HG02798 (cell line): ENCODE measurements around the gene HTR3D.
A peak's percentile ranks its signal among the peaks of the same experiment; 100 is the strongest.
"Not testable (repeated sequence)": the region's sequence is repeated elsewhere in the genome, so short reads cannot be mapped to it uniquely, and the experiment has no call there.

Experiments used
- ATAC-seq: cut with Tn5 transposase; IDR thresholded peaks from one replicate; pipeline ENCODE4 v1.9.1; 2021; ENCODE audit warnings: mild to moderate bottlenecking; ENCODE audit not compliant: unreplicated experiment, poor library complexity

The HTR3D gene

DNA sequence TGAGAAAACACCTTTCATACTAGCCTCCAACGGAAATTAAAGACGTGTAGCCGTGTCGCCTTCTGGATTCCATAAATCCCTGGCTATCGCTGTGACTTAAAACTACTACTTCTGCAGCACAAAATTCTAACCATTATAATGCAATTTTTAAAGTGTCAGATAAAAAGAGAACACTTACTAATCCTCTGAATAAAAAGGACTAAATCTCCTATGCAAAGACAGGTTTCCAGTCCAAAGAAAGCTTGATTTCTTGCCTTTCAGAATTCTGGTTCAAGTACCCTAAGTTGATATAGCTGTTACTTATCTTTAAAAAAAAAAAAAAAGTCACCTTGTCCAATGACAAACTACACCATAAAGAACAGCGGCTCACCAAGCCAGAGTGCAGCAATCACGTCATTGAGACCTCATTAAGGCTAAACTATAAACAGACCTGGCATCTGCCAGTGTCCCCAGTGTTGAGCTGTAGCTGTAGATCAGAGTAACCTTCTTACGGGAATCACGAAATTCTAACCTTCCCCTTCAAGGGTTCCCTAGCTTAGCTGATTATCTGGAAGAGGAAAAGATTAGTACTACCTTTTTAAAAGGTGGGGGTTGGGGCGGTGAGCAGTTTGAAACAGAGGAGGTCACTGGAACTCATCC is 16.0 kb upstream of the HTR3D start:
- no peak for ATAC-seq

DNA sequence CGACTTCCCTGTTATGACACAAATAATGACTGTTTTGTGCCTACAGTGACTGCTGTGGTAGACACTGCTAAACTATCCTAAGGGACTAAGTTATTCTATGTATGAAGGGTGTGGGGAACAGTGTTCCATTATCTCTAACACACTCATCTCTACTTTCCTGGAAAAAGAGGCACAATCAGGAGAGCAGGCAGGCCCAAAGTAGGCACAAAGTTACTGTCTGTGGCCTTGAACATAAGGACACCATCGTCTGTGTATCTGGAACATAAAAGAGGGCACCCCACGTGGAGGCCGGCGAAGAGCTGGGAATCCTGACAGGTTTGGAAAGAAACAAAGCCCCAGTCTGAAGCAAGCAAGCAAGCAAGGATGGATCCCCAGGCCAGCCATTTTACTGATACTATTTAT is 15.4 kb upstream of the HTR3D start:
- ATAC-seq: no peak

DNA sequence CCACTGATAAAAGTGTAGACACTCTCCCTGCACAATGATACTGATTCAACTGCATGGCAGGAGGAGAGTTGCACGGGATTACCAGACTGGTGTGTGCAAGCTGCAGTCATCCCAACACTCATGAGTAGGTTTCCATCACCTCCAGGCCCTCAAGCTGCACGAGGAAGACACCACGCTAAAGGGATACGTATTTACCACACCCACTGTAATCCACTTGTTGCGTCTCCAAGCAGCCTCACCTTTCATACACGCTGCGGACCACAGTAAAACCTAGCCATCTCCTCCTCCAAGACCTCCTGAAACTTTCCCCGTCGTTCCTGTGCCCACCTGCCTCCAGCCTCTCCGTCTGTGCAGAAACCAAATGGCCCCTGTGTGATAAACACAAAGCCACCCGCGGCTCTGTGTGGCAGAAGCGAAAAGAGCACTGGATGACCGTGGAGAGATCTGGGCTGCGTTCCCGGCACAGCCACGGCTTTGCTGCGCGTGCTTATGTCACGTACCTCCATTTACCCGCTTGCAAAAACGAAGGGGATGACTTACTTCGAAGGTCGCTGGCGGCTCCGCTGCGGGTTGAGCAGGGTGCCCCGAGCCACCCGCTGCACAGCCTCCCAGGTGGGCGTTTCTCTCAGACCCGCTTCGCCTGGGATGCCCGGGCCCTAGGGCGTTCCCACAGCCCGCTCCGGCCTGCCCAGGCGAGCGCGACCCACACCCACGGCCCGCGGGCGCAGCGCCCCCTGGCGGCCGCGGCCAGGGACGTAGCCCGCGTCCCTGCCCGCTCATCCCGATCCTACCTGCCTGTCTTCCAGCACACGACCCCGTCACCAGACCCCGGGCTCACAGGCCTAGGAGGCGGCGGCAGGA is 14.5 kb upstream of the HTR3D start:
- ATAC-seq: peak; percentile 77

DNA sequence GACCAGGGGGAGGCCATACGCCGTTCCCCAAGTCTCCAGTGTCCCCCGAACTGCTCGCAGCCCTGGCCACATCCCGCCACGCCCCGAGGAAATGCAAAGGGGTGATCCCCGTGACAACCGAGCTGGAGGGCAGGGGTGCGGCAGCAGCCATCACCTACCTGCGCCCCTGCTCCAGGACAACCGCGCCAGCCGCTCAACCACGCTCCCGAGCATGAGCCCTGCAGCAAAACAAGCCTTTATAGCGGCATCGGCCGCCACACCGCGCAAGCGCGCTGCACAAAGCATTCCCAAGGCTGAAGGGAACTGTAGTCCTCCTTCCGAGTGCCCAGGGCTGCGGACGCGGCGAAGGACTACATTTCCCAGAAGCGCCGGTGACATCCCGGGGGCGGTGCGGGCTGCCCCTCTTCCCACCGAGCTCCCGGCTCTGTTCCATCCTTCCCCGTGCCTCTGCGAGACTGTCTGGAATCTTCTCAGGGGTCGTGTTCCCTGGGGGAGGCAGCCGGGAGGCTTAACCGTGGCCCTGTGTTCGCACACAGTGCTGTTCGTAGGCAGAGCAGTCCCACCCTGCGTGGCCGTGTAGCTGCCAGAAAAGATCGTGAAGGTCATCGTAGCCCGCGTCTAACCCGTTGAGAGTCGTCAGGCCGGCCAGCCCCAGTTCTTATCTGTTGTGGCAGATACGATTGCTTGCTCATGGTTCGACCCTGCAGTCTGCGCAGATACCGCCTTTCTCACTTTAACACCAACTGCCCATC is 13.7 kb upstream of the HTR3D start, which contains the start of gene ABCC5:
Gene ABCC5 (minus strand): TSS at position 213 of the 752 bp plus-strand sequence. CDS start 3,492 bp downstream, outside the sequence.
- peak; percentile 98 for ATAC-seq

DNA sequence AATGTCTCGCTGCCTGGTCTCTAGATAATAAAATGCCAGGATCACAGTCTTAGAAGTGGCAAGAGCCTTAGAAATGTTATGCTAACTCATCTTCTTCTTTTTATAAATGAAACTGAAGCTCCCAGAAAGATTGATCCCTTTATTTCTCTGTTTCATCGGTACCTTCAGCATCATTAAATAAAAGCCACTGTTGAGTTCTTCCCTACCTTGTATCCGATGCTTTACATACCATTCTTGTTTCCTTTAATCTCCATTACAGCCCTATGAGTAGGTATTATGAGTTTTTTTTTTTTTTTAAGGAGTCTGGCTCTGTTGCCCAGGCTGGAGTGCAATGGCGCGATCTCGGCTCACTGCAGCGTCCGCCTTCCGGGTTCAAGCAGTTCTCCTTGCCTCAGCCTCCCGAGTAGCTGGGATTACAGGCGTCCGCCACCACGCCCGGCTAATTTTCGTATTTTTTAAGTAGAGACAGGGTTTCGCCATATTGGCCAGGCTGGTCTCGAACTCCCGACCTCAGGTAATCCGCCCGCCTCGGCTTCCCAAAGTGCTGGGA is 13.0 kb upstream of the HTR3D start:
- no peak for ATAC-seq

DNA sequence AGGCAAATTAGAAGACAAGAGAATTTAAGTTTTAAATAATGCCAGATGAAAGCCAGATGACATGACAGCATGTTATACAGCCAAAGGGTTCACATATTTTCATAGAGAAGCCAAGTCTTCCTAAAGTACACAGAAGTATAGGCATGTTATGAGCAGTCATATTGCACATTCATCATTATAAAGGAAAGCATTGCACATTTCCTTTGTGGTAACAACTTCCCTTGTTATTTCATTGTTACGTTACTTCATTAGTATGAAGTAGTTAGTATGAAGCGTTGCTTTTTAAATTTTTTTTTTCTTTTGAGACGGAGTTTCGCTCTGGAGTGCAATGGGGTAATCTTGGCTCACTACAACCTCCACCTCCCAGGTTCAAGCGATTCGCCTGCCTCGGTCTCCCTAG is 9.2 kb upstream of the HTR3D start:
- no peak for ATAC-seq

DNA sequence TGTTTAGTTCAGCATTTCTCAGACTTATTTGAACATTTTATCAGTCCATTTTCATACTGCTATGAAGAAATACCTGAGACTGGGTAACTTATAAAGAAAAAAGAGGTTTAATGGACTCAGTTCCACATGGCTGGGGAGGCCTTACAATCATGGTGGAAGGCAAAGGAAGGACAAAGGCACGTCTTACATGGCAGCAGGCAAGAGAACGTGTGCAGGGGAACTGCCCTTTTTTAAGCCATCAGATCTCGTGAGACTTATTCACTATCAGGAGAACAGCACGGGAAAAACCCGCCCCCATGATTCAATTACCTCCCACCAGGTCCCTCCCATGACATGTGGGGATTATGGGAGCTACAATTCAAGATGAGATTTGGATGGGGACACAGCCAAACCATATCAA is 6.3 kb upstream of the HTR3D start:
- ATAC-seq: not testable (repeated sequence)

DNA sequence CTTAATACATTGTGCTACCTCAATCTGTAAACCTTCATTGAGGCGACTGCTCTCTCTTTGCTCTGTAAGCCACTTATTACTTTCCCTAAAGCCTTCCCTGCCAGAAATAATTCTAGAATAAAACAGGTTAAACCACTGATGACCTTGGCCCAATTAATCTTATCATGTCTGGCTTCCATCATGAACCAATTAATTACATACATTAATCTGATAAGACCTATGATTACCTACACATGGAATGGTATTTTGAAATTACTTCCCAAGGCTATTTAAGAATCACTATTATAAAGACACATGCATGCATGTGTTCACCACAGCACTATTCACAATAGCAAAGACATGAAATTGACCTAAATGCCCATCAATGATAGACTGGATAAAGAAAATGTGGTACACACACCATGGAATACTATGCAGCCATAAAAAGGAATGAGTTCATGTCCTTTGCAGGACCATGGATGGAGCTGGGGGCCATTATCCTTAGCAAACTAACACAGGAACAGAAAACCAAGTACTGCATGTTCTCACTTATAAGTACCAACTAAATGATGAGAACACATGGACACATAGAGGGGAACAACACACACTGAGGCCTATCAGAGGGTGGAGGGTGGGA is 3.2 kb upstream of the HTR3D start:
- not testable (repeated sequence) for ATAC-seq

DNA sequence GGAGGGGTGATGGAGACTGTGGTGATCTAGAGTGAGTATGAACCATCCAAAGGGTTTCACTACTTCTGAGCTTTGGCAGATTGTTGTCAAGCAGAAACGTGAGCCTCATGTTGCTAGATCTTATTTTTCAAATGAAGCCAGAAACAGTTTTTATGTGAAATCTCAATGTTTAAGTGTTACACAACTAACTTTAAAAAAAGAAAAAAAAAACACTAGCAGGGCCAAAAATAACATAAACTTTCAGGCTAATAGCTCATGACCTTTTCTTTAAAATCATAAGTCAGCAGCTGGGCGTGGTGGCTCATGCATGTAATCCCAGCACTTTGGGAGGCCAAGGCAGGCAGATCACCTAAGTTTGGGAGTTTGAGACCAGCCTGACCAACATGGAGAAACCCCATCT is 2.1 kb upstream of the HTR3D start:
- ATAC-seq: no peak

DNA sequence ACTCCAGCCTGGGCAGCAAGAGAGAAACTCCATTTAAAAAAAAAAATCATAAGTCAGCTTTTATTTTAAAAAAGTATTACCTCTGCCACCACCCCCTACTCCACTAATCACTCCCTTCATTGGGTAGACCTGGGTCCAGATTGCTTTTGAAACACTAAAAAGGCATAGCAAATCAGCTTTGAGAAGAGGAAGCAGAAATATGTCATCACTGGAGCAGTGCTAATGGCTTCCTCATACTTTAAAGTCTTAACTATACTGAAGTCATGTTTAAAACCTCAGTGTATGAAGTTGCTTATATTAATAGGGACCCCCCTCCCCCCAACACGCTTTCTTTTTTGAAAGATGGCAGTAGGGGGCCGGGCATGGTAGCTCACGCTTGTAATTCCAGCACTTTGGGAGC is 1.0 kb upstream of the HTR3D start:
- ATAC-seq: no peak

DNA sequence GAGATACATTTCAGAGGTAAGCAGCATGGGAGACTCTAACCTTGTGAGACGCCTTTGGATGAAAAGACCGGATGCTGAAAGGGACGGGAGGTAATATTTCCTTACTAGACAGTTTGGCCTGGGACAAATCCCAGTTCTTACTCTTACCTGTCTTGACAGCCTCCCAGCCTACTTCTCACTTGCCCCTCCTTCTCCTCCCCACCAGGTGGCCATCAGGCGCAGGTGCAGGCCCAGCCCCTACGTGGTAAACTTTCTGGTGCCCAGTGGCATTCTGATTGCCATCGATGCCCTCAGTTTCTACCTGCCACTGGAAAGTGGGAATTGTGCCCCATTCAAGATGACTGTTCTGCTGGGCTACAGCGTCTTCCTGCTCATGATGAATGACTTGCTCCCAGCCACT is 6.3 kb downstream of the HTR3D start:
- ATAC-seq: no peak

DNA sequence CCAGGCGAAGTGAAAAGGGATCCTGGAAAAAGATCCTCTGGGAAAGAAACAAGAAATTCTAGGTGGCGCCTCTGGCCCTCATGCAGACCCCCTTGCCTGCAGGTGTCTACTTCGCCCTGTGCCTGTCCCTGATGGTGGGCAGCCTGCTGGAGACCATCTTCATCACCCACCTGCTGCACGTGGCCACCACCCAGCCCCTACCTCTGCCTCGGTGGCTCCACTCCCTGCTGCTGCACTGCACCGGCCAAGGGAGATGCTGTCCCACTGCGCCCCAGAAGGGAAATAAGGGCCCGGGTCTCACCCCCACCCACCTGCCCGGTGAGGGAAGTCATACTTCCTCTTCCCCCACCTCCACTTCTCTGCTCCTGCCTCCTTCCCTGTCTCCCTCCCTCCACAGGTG is 6.8 kb downstream of the HTR3D start:
- ATAC-seq: not testable (repeated sequence)

DNA sequence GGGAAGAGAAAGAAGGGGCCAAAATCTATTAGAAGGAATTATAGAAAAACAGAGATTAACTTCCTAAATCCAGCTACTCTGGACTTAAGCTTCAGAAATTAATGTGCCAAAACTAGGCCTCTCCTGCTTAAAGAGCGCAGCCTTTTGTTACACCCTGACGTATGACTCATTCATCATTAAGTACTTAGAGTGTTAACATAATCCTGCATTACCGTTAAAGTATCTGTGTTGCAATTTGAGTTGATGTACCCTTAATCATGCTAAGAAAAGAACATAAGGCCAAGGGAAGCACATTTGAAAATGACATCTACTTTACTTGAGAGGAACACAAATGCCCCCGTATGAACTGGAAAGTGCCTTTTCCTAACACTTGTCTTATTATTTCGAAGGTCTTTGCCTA is 7.9 kb downstream of the HTR3D start:
- ATAC-seq: no peak

DNA sequence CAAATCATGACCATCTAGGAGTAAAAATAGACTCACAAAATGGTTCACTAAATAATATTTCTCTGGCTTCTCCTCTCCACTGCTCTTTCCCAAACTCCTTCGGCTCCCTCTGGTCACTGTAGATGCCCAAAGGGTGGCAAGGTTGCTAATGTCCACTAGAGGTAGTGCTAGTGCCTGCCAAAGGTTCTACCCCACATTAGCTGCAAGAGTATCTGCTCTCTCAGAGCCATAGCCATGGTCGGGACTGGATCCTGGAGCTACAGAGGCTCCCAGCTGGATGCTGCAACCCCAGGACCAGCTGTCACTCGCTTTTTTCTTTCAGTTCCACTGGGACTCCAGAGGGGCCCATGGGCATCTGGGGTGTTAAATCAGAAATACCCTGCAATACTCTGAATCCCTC is 8.5 kb downstream of the HTR3D start:
- ATAC-seq: no peak

DNA sequence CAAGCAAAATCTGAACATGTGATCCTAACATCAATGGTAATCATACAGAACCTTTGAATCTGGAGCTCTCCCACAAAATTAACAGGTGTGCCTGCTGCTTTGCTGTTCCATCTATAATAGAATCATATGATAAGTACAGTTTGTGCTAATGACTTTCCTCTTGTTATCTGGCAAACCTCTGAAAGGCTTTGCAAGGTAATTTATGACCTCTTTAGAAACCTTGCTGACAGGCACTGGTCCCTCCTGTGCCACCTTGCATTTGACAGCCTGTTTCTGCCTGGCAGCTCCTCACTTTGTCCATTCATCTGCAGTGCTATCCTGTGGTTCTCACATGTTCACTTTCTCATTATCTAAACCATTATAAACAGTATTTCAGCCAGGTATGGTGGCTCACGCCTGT is 11.1 kb downstream of the HTR3D start:
- ATAC-seq: no peak

DNA sequence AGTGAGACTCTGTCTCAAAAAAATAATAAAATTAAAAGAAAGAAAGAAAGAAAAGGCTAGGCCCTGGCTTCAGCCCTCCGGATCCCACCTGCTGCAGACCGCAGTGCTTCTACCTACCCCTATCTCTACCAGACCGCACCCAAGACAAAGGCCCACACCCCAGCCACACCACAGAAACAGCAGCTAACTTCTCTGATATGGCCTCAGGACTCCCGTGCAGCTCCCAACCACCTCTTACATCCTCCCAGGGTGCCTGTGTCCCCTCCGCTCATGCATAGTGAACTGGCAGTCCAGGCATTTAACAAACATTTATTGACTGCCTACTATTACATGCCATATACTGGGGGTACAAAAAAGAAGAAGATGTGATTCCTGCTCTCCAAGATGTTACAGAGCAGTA is 14.5 kb downstream of the HTR3D start:
- ATAC-seq: no peak

DNA sequence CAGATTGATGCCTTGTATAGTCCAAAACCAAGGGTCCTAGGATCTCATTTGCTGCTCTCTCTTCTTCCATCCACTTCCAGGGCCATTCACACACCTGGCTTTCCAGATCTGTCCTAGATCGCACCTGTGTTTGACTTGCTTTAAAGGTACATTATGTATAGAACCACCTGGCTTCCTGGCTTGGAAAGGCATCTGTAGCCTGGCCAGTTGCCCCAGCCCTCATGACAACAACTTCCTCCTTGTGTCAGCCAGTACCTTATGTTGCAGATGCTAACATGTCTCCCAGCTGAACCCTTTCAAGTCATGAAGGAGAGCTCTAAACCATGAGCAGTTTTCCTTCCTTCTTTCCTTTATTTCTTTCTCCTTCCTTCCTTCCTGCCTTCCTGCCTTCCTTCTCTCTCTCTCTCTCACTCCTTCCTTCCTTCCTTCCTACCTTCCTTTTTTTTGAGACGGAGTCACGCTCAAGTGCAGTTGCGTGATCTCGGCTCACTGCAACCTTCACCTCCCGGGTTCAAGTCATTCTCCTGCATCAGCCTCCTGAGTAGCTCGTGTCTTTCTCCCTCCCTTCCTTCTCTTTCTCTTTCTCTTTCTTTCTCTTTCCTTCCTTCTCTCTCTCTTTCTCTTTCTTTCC is 18.8 kb downstream of the HTR3D start:
- ATAC-seq: no peak

DNA sequence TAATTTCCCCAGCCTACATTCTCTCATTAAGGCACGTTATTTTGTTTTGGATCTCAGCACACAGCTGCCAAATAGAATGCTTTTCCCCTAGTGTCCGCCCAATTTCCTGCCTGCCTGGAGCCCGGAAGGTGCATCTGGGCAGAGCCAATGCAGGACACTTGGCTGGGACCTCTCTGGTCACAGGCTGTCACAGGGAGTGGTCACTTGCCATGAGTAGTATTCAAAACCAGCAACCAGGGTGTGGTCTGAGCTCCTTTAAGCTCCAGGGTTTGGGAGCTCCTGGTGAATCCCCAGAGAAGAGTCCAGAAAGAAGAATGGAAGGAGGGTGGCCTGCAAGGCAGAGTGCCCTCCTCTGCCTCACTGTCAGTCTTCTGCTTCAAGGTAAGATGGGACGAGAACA is 21.2 kb downstream of the HTR3D start, which contains the start of gene HTR3C:
Gene HTR3C (plus strand): TSS at position 281 of the 400 bp plus-strand sequence. CDS start 34 bp downstream, at position 315.
- ATAC-seq: no peak

DNA sequence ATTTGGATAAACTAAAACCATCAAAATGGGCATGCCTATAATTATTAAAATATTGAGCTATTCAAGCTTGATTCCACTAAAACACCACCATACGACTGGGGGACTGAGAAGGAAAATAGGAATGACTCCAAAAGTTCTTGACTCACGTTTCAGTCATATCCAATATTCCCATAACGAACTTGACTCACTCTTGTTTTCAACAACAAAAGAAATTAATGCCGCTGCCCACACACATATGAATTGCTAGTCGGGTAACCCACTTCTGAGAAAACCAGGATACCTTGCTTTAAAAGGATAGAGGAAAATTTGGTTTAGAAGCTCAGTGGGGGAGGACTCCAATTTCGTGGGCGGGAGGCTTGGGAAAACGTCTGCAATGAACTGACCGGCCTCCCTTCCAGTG is 26.5 kb downstream of the HTR3D start:
- no peak for ATAC-seq

DNA sequence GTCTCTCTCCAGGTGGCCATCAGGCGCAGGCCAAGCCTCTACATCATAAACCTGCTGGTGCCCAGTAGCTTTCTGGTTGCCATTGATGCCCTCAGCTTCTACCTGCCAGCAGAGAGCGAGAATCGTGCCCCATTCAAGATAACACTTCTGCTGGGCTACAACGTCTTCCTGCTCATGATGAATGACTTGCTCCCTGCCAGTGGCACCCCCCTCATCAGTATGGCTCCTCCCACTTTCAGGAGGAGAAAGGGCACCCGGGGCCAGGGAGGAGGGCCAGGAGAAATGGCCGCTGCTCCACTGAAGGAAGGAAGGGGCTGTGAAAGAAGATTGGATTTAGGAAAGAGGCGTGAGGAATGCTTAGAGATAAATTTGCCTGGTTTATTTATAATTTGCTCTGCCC is 27.9 kb downstream of the HTR3D start:
- no peak for ATAC-seq
